HepG2 (cell line): ENCODE results near the gene ROMO1. TPM values are rescaled to one million over a fixed set of nuclear protein-coding genes. Genes with fewer than 3 reads are reported as not detected.
A peak's percentile ranks its signal among the peaks of the same experiment; 100 is the strongest.

Experiments
- AGO1 ChIP-seq: fragments of 200-400 bp; formaldehyde crosslinking; IDR thresholded peaks from 2 replicates; pipeline ENCODE4 v1.6.1; 2017; ENCODE audit warnings: mild to moderate bottlenecking, low read depth, low read length, moderate library complexity; ENCODE audit not compliant: poor library complexity, severe bottlenecking
- AGO2 ChIP-seq: fragments of 200-400 bp; formaldehyde crosslinking; optimal IDR thresholded peaks from 2 replicates; pipeline ENCODE3; 2017; ENCODE audit warnings: mild to moderate bottlenecking, low read depth, low read length, moderate library complexity
- ARNT2 ChIP-seq: sonication (generic); formaldehyde crosslinking; IDR thresholded peaks from 2 replicates; pipeline ENCODE4 v1.8.0; 2022; ENCODE audit warnings: mild to moderate bottlenecking, low read depth, missing genetic modification reagents, moderate library complexity
- ARNTL ChIP-seq: sonication (generic); formaldehyde crosslinking; IDR thresholded peaks from 2 replicates; pipeline ENCODE4 v1.4.0; 2020; ENCODE audit warnings: mild to moderate bottlenecking, missing genetic modification reagents
- ATF3 ChIP-seq: sonication (generic); formaldehyde crosslinking; IDR thresholded peaks from 2 replicates; pipeline ENCODE4 v1.4.0; 2020; ENCODE audit warnings: missing genetic modification reagents
- BORCS8-MEF2B ChIP-seq: sonication (generic); formaldehyde crosslinking; IDR thresholded peaks from 2 replicates; pipeline ENCODE4 v1.8.0; 2022; ENCODE audit warnings: mild to moderate bottlenecking, missing genetic modification reagents
- CENPT ChIP-seq: sonication (generic); formaldehyde crosslinking; IDR thresholded peaks from 2 replicates; pipeline ENCODE4 v1.8.0; 2022; ENCODE audit warnings: low read depth, mild to moderate bottlenecking, moderate library complexity, missing genetic modification reagents
- GATAD1 ChIP-seq: IDR thresholded peaks from 2 replicates; pipeline ENCODE4 v1.6.1; 2016; ENCODE audit warnings: missing genetic modification reagents, missing compliant biosample characterization
- KAT8 ChIP-seq: IDR thresholded peaks from 2 replicates; pipeline ENCODE4 v1.6.1; 2016; ENCODE audit warnings: missing genetic modification reagents, missing compliant biosample characterization
- KLF16 ChIP-seq, 2 experiments: sonication (generic) in 1 of 2; formaldehyde crosslinking in 1 of 2; IDR thresholded peaks; 2 replicates each; pipeline versions ENCODE4 v1.6.1 to v1.8.0; 2016 to 2023; ENCODE audit warnings: missing genetic modification reagents in 2 of 2, missing compliant biosample characterization in 1 of 2
- MTF2 ChIP-seq: sonication (generic); formaldehyde crosslinking; IDR thresholded peaks from 2 replicates; pipeline ENCODE4 v1.5.0; 2020; ENCODE audit warnings: missing genetic modification reagents, borderline replicate concordance
- NFE2L2 ChIP-seq: fragments of 150-350 bp; IDR thresholded peaks from 2 replicates; pipeline ENCODE4 v1.6.1; 2014; ENCODE audit warnings: low read length
- POGZ ChIP-seq: sonication (generic); formaldehyde crosslinking; IDR thresholded peaks from 2 replicates; pipeline ENCODE4 v1.4.0; 2020; ENCODE audit warnings: mild to moderate bottlenecking, missing genetic modification reagents
- POLR2AphosphoS2 ChIP-seq: IDR thresholded peaks from 2 replicates; pipeline ENCODE4 v1.6.1; 2011; ENCODE audit warnings: low read depth, low read length, improper control_type of control experiment
- RBFOX2 ChIP-seq: fragments of 200-400 bp; formaldehyde crosslinking; IDR thresholded peaks from 2 replicates; pipeline ENCODE4 v1.6.1; 2017; ENCODE audit warnings: low read depth, mild to moderate bottlenecking, low read length
- RBM22 ChIP-seq: fragments of 200-400 bp; formaldehyde crosslinking; optimal IDR thresholded peaks from 2 replicates; pipeline ENCODE3; 2017; ENCODE audit warnings: mild to moderate bottlenecking, low read length, moderate library complexity
- SMAD9 ChIP-seq: sonication (generic); formaldehyde crosslinking; IDR thresholded peaks from 2 replicates; pipeline ENCODE4 v1.5.1; 2020; ENCODE audit warnings: mild to moderate bottlenecking, missing genetic modification reagents
- SMC3 ChIP-seq: IDR thresholded peaks from 2 replicates; pipeline ENCODE4 v1.6.1; 2011; ENCODE audit warnings: low read length, improper control_type of control experiment
- SOX6 ChIP-seq, 2 experiments: fragments of 450-650 bp in 1 of 2; sonication (generic) in 1 of 2; formaldehyde crosslinking in 1 of 2; IDR thresholded peaks; 2 replicates each; pipeline versions ENCODE4 v1.4.0 to v1.6.1; 2017 to 2020; ENCODE audit warnings: antibody characterized with exemption in 1 of 2, mild to moderate bottlenecking in 1 of 2, missing genetic modification reagents in 1 of 2
- ZBTB14 ChIP-seq: sonication (generic); formaldehyde crosslinking; IDR thresholded peaks from 2 replicates; pipeline ENCODE4 v1.4.0; 2020; ENCODE audit warnings: missing genetic modification reagents
- ZNF205 ChIP-seq: IDR thresholded peaks from 2 replicates; pipeline ENCODE4 v1.6.1; 2018; ENCODE audit warnings: missing biosample characterization, missing genetic modification reagents
- ZNF24 ChIP-seq: fragments of 450-650 bp; IDR thresholded peaks from 2 replicates; pipeline ENCODE4 v1.6.1; 2017; ENCODE audit warnings: antibody characterized with exemption, mild to moderate bottlenecking
- ZNF256 ChIP-seq: sonication (generic); formaldehyde crosslinking; conservative IDR thresholded peaks from 2 replicates; pipeline ENCODE4 v1.4.0; 2020; ENCODE audit warnings: missing genetic modification reagents
- ZNF335 ChIP-seq: sonication (generic); formaldehyde crosslinking; IDR thresholded peaks from 2 replicates; pipeline ENCODE4 v1.4.0; 2020; ENCODE audit warnings: missing genetic modification reagents
- ZNF34 ChIP-seq: sonication (generic); formaldehyde crosslinking; IDR thresholded peaks from 2 replicates; pipeline ENCODE4 v1.4.0; 2020; ENCODE audit warnings: mild to moderate bottlenecking, missing genetic modification reagents, borderline replicate concordance
- ZNF768 ChIP-seq: sonication (generic); formaldehyde crosslinking; IDR thresholded peaks from 2 replicates; pipeline ENCODE4 v1.4.0; 2020; ENCODE audit warnings: missing genetic modification reagents
- ZNF775 ChIP-seq: sonication (generic); formaldehyde crosslinking; IDR thresholded peaks from 2 replicates; pipeline ENCODE4 v1.4.0; 2020; ENCODE audit warnings: missing genetic modification reagents, mild to moderate bottlenecking, moderate library complexity, borderline replicate concordance
- ZNF850 ChIP-seq: sonication (generic); formaldehyde crosslinking; conservative IDR thresholded peaks from 2 replicates; pipeline ENCODE4 v1.9.0; 2021; ENCODE audit warnings: mild to moderate bottlenecking, missing genetic modification reagents
- ZSCAN20 ChIP-seq: sonication (generic); formaldehyde crosslinking; IDR thresholded peaks from 2 replicates; pipeline ENCODE4 v1.4.0; 2020; ENCODE audit warnings: missing genetic modification reagents, mild to moderate bottlenecking, borderline replicate concordance
- ZSCAN30 ChIP-seq: sonication (generic); formaldehyde crosslinking; IDR thresholded peaks from 2 replicates; pipeline ENCODE4 v1.5.0; 2020; ENCODE audit warnings: mild to moderate bottlenecking, missing genetic modification reagents
- polyA plus RNA-seq, 8 experiments: library from polyadenylated mRNA; depleted of rRNA in 3 of 8; stranded (reverse) in 7 of 8; unstranded in 1 of 8; fragments of >200 nt; fragmentation: Illumina TruSeq in 4 of 8; extraction: Trizol in 4 of 8; gene quantifications; 2 replicates each; pipeline versions ENCODE4 v1.2.1 to v1.2.3, GENCODE V29; 2011 to 2016; ENCODE audit warnings: low read depth in 4 of 8, missing spikeins in 1 of 8, mixed read lengths in 1 of 8; ENCODE audit not compliant: insufficient read depth in 1 of 8
- total RNA-seq, 5 experiments: library from RNA; depleted of rRNA; stranded (reverse); fragments of >200 nt; fragmentation: Illumina TruSeq; extraction: Trizol; gene quantifications; 2 replicates each; pipeline ENCODE4 v1.2.3, GENCODE V29; 2016; ENCODE audit warnings: low read depth in 1 of 5
- TF ChIP-seq, protein P1 (sequence below): sonication (generic); formaldehyde crosslinking; IDR thresholded peaks from 2 replicates; pipeline ENCODE4 v1.5.0; 2020; ENCODE audit warnings: missing genetic modification reagents

Gene ROMO1
- total and polyA plus RNA-seq, 2 of the 13 experiments (the other 11 are each of a cell fraction or from before 2014, with no cell fraction given), result 636 to 755 TPM

DNA sequence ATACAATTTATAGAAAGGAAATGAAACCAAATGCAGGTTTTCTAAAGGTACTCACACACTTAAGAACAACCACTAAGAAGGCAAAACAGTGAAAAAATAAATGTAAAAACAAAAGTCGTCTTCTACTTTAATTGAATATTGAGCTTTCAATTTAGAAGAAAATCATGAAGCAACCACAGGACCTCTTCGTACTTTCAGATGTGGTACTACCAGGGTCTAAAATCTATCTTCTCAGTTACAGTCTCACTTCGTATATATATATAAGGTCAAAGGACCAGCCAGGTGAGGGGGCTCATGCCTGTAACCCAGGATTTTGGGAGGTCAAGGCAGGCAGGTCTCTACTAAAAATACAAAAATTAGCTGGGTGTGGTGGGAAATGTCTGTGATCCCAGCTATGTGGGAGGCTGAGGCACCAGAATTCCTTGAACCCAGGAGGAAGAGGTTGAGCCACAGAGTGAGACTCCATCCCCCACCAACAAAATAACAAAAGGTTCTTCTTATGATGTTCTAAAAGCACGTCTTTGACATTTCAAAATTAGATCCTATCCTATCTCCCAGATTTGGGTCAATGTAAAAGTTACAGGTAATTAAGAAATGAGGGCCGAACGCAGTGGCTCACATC is 12.5 kb downstream of the ROMO1 start (continued):
- no peak for TF ChIP-seq CENPT (CRISPR knock-in tag)
- no peak for TF ChIP-seq ZNF205 (CRISPR knock-in tag)
- no peak for TF ChIP-seq POGZ
- TF ChIP-seq BORCS8-MEF2B, result no peak
- TF ChIP-seq SOX6 (IDR thresholded peaks at IDR 0.05), result no peak
- TF ChIP-seq SOX6 (CRISPR knock-in tag; IDR thresholded peaks at IDR 0.05), result no peak
- TF ChIP-seq RBFOX2, result peak; percentile 54; the same call in 1 of the 2 replicates
- TF ChIP-seq, protein P1, sequence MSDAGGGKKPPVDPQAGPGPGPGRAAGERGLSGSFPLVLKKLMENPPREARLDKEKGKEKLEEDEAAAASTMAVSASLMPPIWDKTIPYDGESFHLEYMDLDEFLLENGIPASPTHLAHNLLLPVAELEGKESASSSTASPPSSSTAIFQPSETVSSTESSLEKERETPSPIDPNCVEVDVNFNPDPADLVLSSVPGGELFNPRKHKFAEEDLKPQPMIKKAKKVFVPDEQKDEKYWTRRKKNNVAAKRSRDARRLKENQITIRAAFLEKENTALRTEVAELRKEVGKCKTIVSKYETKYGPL (CRISPR knock-in tag), result no peak
- TF ChIP-seq ZNF850 (CRISPR knock-in tag), result no peak
- TF ChIP-seq AGO1, result no peak
- TF ChIP-seq ZNF24, result no peak
- no peak for TF ChIP-seq ARNTL (CRISPR knock-in tag)
- TF ChIP-seq ZNF768 (CRISPR knock-in tag), result no peak
- TF ChIP-seq ARNT2 (CRISPR knock-in tag), result no peak
- peak; percentile 26 for TF ChIP-seq AGO2
- no peak for TF ChIP-seq NFE2L2
- TF ChIP-seq KLF16 (CRISPR knock-in tag; IDR thresholded peaks at IDR 0.05), result 0 out of 4 replicates have a peak, but pooled peaks of 1 of the 2 experiments have one; percentile 7
- no peak for TF ChIP-seq KAT8 (CRISPR knock-in tag)
- no peak for TF ChIP-seq MTF2 (CRISPR knock-in tag)
- TF ChIP-seq ZSCAN20, result no peak
- no peak for TF ChIP-seq SMC3
- no peak for TF ChIP-seq ZNF335 (CRISPR knock-in tag)
- TF ChIP-seq ATF3, result no peak
- no peak for TF ChIP-seq ZBTB14
- TF ChIP-seq ZNF775 (CRISPR knock-in tag), result no peak
- TF ChIP-seq ZNF256 (CRISPR knock-in tag), result no peak
- TF ChIP-seq RBM22, result peak; percentile 99
- TF ChIP-seq ZNF34 (CRISPR knock-in tag), result no peak
- no peak for TF ChIP-seq GATAD1 (CRISPR knock-in tag)
- TF ChIP-seq POLR2AphosphoS2, result peak; percentile 31; the same call in 1 of the 2 replicates
- TF ChIP-seq SMAD9 (CRISPR knock-in tag), result no peak
- no peak for TF ChIP-seq ZSCAN30 (CRISPR knock-in tag)
